SK-N-SH treated with all-trans-retinoic acid at 6 μM for 48 hours (cell line): ENCODE data around the gene ZP1.

Experiments
- ARNTL ChIP-seq: fragments of 450-650 bp; formaldehyde crosslinking; IDR thresholded peaks from 2 replicates; pipeline ENCODE4 v1.5.0; 2020; ENCODE audit warnings: low read depth, mild to moderate bottlenecking, moderate library complexity, borderline replicate concordance
- BACH2 ChIP-seq: fragments of 250-450 bp; sonication (Bioruptor Pico); IDR thresholded peaks from 2 replicates; pipeline ENCODE4 v1.9.0; 2021; ENCODE audit warnings: mild to moderate bottlenecking, borderline replicate concordance
- GLIS3 ChIP-seq: fragments of 250-450 bp; sonication (Bioruptor Pico); IDR thresholded peaks from 2 replicates; pipeline ENCODE4 v1.5.0; 2020; ENCODE audit warnings: mild to moderate bottlenecking, moderate library complexity
- OSR1 ChIP-seq: fragments of 250-450 bp; sonication (Bioruptor Pico); IDR thresholded peaks from 2 replicates; pipeline ENCODE4 v1.8.0; 2022; ENCODE audit warnings: moderate library complexity, mild to moderate bottlenecking, inconsistent platforms
- RARB ChIP-seq: fragments of 250-450 bp; sonication (Bioruptor Pico); IDR thresholded peaks from 2 replicates; pipeline ENCODE4 v1.8.0; 2021; ENCODE audit warnings: mild to moderate bottlenecking, moderate library complexity
- TOX ChIP-seq: fragments of 250-450 bp; sonication (Bioruptor Pico); IDR thresholded peaks from 2 replicates; pipeline ENCODE4 v1.8.0; 2021; ENCODE audit warnings: mild to moderate bottlenecking, moderate library complexity, borderline replicate concordance
- ZC3H10 ChIP-seq: fragments of 250-450 bp; sonication (Bioruptor Pico); IDR thresholded peaks from 2 replicates; pipeline ENCODE4 v1.5.1; 2021; ENCODE audit warnings: mild to moderate bottlenecking, moderate library complexity
- ZFP3 ChIP-seq: fragments of 250-450 bp; sonication (Bioruptor Pico); IDR thresholded peaks from 2 replicates; pipeline ENCODE4 v1.5.0; 2020; ENCODE audit warnings: mild to moderate bottlenecking, moderate library complexity
- ZFP30 ChIP-seq: fragments of 450-650 bp; formaldehyde crosslinking; IDR thresholded peaks from 2 replicates; pipeline ENCODE4 v1.5.0; 2022; ENCODE audit warnings: mild to moderate bottlenecking, moderate library complexity
- TF ChIP-seq, protein P1 (sequence below): fragments of 250-450 bp; sonication (Bioruptor Pico); IDR thresholded peaks from 2 replicates; pipeline ENCODE4 v1.8.0; 2020; ENCODE audit warnings: mild to moderate bottlenecking, moderate library complexity, borderline replicate concordance

DNA sequence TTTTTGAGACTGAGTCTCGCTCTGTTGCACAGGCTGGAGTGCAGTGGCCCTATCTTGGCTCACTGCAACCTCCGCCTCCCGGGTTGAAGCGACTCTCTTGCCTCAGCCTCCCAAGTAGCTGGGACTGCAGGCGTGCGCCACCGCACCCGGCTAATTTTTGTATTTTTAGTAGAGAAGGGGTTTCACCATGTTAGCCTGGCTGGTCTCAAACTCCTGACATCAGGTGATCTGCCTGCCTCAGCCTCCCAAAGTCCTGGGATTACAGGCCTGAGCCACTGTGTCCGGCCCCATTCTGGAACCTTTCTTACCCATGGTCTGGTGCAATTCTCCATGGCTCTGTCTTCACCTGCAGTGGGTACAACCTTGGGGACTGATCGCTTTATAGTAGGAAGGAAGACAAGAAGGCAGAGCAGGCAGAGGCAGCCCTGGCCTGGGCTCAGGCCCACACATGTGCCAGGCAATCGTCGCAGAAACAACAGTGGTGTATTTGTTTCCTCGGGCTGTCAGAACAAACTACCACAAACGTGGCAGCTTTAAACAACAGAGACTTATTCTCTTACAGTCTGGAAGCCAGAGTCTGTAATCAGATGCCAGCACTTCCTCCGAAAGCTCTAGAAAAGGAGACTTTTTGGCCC is 7.6 kb upstream of the ZP1 start:
- TF ChIP-seq BACH2 (CRISPR knock-in tag) = no peak
- no peak for TF ChIP-seq ARNTL (CRISPR knock-in tag)
- TF ChIP-seq, protein P1, sequence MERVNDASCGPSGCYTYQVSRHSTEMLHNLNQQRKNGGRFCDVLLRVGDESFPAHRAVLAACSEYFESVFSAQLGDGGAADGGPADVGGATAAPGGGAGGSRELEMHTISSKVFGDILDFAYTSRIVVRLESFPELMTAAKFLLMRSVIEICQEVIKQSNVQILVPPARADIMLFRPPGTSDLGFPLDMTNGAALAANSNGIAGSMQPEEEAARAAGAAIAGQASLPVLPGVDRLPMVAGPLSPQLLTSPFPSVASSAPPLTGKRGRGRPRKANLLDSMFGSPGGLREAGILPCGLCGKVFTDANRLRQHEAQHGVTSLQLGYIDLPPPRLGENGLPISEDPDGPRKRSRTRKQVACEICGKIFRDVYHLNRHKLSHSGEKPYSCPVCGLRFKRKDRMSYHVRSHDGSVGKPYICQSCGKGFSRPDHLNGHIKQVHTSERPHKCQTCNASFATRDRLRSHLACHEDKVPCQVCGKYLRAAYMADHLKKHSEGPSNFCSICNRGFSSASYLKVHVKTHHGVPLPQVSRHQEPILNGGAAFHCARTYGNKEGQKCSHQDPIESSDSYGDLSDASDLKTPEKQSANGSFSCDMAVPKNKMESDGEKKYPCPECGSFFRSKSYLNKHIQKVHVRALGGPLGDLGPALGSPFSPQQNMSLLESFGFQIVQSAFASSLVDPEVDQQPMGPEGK (CRISPR knock-in tag) = no peak
- no peak for TF ChIP-seq ZFP3
- TF ChIP-seq ZC3H10 (CRISPR knock-in tag) = no peak
- no peak for TF ChIP-seq GLIS3 (CRISPR knock-in tag)
- TF ChIP-seq ZFP30 (CRISPR knock-in tag) = no peak
- TF ChIP-seq OSR1 (CRISPR knock-in tag) = no peak
- no peak for TF ChIP-seq TOX (CRISPR knock-in tag)
- no peak for TF ChIP-seq RARB (CRISPR knock-in tag)
